GM19238 (cell line): Measurements from ENCODE around the gene CBX6.
A peak's percentile ranks its signal among the peaks of the same experiment; 100 is the strongest.
"Not testable (repeated sequence)": the region's sequence is repeated elsewhere in the genome, so short reads cannot be mapped to it uniquely, and the experiment has no call there.

Experiments used
- DNase-seq: peaks from one replicate; pipeline ENCODE4 v3.0.0; 2011; ENCODE audit warnings: low spot score; ENCODE audit not compliant: insufficient read length

Gene CBX6

GRCh38 chr22:38872172-38872830 is at the start of gene CBX6:
CBX6 (minus strand) TSS chr22:38872216; CDS start chr22:38872190, 26 bp downstream.
- peak; percentile 97 for DNase-seq

- no peak for DNase-seq
Measured at GRCh38 chr22:38921806-38922205, 49.8 kb upstream of the CBX6 start.

GRCh38 chr22:38921120-38921519 is 49.1 kb upstream of the CBX6 start:
- no peak for DNase-seq

- no peak for DNase-seq
Measured at GRCh38 chr22:38919631-38920190, 47.7 kb upstream of the CBX6 start.

GRCh38 chr22:38911434-38911833 is 39.4 kb upstream of the CBX6 start:
- DNase-seq, result no peak

- DNase-seq, result no peak
Measured at GRCh38 chr22:38907767-38908166, 35.8 kb upstream of the CBX6 start.

GRCh38 chr22:38906052-38906451 is 34.0 kb upstream of the CBX6 start:
- DNase-seq, result no peak

- DNase-seq, result not testable (repeated sequence)
Measured at GRCh38 chr22:38904052-38904617, 32.1 kb upstream of the CBX6 start.

GRCh38 chr22:38901111-38901641 is 29.2 kb upstream of the CBX6 start:
- DNase-seq, result no peak

GRCh38 chr22:38900677-38901076 is 28.7 kb upstream of the CBX6 start:
- no peak for DNase-seq

GRCh38 chr22:38891256-38891655 is 19.2 kb upstream of the CBX6 start:
- no peak for DNase-seq

GRCh38 chr22:38890377-38890776 is 18.4 kb upstream of the CBX6 start:
- no peak for DNase-seq

- DNase-seq, result no peak
Measured at GRCh38 chr22:38886333-38886732, 14.3 kb upstream of the CBX6 start.

GRCh38 chr22:38882972-38883622 is 11.1 kb upstream of the CBX6 start:
- no peak for DNase-seq

GRCh38 chr22:38881997-38882879 is 10.2 kb upstream of the CBX6 start:
- DNase-seq, result no peak

GRCh38 chr22:38881464-38881871 is 9.5 kb upstream of the CBX6 start:
- DNase-seq, result no peak

- DNase-seq, result no peak
Measured at GRCh38 chr22:38879961-38880360, 7.9 kb upstream of the CBX6 start.

- no peak for DNase-seq
Measured at GRCh38 chr22:38879108-38879729, 7.2 kb upstream of the CBX6 start.

- DNase-seq, result no peak
Measured at GRCh38 chr22:38878001-38878400, 6.0 kb upstream of the CBX6 start.

- DNase-seq, result no peak
Measured at GRCh38 chr22:38874529-38875222, 2.7 kb upstream of the CBX6 start.
